GM18499 (cell line): ENCODE results near the gene DOCK9.

Experiments
- ATAC-seq: cut with Tn5 transposase; IDR thresholded peaks from one replicate; pipeline ENCODE4 v1.9.1; 2021; ENCODE audit warnings: moderate number of reproducible peaks; ENCODE audit not compliant: insufficient read depth, unreplicated experiment

DOCK9 gene

DNA sequence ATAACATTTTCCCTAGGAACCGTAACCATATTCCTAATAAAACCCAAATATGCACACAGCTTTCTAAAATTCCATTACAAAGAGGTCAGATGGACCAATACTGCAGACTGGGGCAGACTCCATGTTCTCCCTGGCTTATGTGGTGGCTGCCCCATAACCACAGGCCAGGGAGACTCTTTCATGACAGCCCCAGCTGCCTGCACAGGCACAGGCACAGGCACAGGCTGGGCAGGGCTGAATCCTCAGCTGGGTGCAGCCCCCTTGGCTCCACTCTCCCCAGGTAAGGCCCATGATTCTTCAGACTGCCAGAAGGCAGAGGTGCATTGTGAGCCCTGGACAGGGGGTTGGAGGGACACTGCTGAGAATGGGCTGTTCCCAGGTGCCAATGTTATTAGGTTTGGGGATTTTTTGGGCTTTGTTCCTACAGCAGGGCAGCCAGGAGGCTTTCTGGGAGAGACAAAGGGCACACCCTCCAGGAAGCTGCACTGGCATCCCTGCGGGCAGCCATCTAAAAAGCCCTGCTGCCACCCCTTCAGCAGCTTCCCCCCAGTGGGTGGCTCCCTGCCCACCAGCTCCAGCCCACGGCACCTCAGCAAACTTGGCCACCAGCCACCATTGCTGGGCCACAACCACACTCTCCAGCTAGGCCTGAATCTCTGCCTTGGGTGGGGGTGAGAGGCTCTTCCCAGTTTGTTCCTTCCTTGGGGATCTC lies 20.0 kb downstream of the DOCK9 start:
- no peak for ATAC-seq

DNA sequence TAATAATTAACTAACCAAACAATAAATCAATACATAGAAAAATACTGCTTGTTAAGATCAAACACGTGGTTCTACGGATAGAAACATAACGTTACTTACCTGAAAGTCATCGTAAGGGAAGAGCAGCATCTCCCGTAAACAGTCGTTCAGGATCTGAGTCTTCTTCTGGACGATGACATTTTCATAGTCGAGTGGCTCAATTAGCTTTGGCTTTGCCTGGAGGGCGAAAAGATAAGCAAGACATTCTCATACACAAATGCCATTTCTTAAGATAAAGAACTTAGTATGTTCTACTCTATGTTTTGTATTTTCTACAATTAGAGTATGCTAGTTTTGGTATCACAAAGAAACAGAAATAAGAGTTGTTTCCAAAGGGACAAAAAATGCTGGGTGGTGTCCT lies 22.5 kb downstream of the DOCK9 start:
- no peak for ATAC-seq

DNA sequence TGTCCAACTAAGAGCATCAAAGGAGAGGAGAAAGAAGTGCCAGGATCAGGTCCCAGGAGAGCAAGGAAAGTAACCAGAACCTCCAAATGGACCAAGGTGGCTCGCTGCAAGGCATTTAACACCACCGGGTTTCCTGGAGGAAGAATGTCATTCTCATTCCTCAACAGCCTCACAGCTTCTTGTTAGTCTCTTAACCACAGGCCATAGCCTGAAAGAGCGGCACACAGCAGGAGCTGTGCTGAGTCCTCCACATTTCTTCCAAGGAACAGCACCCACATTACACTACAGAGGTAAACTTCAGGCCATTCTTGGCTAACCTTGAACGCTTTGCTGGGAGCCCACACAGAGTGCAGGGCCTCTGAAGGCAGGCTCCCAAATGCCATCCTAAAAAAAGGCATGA lies 23.6 kb downstream of the DOCK9 start:
- no peak for ATAC-seq

DNA sequence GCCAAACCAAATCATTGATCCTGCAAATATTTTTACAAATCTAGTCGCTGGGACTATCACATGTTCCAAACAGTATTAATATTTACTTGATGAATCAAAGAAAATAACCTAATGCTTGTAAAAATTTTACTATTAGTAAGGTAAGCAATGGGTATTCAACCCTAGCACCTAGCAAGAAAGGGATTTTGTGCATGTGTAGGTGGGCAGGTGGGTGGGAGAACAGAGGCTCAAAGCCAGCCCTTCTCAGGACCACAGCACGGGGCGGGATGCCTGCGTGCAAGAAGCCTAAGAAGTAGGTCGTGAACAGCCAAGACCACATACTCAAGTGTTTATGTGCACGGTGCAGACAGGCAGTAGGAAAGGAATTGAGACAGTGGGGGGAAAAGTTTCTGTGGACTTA lies 26.6 kb downstream of the DOCK9 start:
- ATAC-seq, result no peak

DNA sequence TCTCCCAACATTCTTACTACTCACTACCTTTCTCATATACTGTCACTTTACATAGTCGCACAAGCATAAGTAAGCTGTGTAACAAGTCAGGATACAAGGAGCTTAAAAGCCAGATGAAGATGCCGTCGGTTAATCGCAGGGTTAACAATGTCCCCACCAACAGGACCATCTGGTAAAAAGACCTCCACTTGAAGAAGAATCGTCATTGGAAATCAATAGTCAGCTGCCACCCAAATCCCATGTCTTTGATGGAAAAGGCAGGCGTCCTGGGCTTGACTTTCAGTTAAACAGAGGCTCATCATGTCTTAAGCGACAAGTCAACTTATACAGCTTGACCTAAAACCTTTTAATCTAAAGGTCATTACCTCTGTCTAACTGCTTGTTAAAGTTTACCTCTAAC lies 27.2 kb downstream of the DOCK9 start:
- no peak for ATAC-seq

DNA sequence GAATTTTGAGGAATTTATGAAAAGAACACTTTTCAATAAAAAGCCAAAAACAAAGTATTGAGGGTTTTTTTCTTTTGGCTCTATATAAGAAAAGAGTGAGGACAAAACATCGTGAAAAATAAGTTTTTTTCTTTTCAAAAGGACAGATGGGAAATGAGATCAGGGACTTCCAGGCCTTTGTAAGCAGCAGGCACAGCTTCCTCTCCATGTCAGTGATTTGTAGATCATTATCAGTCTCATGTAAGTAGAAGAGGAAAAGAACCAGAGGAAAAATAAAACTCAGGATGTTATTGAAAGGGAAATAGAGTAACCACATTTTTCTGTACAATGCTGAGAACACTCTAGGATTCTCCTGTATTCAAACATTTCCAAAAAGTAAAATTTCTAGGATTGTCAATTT lies 29.9 kb downstream of the DOCK9 start:
- no peak for ATAC-seq

DNA sequence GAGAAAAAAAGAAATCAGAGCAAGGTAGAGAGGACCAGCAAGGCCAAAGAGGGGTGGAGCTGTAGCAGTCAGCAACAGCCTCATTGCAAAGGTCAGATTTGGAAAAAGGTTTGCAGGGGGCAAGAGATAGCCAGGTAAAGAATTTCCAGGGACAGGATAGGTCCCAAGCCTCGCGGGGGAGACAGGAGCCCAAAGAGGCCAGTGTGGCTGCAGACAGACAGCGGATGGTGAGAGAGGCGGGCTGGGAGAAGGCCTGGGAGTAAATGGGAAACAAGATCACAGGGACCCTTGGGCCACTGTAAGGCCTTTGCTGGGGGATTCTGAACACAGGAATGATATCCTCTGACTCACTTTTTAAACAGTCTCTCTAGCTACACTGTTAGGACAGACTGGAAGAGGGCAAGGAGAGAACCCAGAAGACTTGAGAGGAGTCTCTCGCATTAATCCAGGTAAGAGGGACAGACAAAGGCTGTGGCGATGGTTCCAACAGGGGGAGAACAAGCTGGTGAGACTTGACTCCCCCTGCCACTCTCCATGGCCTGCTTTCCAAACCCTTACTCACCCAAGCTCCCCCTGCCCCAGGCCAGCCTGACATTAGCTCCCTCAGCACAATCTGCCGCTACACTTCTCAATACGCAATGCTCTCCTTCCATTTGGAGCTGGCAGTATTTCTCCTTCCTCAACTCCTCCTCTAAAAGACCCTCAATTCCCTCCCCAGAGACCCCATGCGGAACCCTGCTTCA lies 31.8 kb downstream of the DOCK9 start:
- ATAC-seq, result no peak

DNA sequence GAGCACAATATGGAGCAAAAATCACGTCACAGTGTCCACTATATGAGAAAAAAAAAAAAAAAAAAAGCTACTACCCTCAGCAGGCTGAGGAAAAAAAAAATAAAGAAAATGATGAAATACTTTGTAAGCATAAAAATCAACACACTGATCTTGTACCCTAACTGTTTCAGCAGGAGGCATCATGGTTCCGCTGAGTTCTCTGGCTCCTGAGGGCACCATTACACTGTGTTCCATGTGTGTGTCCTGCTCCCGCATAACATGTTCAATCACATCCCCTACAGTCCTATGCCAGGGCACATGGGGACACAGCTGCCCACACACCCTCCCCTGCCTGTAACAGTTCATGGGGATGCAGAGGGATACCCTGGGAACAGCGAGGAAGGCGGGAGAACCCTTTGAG lies 33.5 kb downstream of the DOCK9 start:
- no peak for ATAC-seq

DNA sequence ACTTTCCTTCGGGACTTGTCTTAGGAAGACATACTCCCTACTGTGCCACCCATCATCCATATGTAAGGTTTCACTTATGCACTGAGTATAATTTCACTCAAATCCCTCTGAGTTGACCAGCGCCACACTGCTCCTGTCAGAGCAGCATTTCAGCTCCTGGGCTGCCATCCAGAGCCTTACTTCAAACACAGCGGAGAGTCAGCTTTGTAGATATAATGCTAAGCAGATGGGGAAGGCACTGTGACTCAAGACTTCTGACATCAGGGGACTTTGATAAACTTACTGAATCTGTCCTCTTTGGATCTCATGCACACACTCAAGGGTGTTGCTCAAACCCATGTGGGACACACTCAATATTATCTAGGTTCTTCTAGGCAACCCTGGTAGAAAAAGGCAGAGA lies 34.9 kb downstream of the DOCK9 start:
- ATAC-seq, result no peak

DNA sequence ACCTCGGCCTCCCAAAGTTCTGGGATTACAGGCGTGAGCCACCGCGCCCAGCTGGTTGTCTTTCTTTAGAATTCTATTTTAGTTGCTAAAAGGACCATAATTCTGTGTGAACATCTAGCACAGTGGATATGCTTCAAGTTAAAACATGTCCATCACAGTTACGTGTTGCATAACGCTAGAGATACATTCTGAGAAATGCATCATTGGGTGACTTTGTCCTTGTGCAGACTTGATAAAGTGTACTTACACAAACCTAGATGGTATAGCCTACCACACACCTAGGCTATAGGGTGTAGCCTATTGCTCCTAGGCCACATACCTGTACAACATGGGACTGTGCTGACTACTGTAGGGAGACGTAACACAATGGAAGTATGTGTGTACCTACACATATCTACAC lies 35.4 kb downstream of the DOCK9 start:
- ATAC-seq, result no peak

DNA sequence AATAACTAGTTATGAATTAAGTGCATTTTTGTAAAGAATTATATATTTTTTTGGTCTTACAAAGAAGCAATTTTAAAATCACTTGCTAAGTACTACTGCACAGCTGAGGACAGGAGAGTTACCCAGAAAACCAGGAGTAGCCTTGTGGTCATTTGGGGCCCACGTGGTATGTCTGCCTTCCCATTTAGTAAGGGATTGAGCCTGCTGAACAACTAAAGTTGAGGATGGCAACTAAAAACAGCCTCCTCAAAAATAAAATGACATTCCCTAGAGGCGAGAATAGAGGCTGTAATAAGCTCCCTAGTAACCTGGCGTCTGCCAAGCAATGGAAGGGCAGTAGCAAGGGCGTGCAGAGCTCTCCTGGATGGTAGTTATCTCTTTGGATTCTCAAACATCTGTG lies 36.3 kb downstream of the DOCK9 start:
- no peak for ATAC-seq

DNA sequence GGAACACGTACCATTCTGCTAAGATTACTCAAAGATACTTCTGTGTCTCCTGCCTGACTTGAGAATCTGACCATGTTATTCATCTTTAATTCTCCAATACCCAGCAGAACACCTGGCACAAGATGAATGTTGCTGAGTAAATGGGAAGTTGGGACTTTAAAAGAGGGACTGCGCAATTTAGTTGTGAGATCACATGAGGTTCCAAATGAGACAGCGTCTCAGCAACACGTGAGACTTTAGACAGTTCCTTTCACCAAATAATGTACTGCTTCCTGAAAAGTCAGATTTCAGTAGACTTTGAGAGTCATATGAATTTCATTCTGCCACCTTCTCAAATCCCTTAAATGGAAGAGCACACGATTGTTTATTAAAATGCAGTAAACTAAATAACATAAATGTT lies 36.7 kb downstream of the DOCK9 start:
- no peak for ATAC-seq

DNA sequence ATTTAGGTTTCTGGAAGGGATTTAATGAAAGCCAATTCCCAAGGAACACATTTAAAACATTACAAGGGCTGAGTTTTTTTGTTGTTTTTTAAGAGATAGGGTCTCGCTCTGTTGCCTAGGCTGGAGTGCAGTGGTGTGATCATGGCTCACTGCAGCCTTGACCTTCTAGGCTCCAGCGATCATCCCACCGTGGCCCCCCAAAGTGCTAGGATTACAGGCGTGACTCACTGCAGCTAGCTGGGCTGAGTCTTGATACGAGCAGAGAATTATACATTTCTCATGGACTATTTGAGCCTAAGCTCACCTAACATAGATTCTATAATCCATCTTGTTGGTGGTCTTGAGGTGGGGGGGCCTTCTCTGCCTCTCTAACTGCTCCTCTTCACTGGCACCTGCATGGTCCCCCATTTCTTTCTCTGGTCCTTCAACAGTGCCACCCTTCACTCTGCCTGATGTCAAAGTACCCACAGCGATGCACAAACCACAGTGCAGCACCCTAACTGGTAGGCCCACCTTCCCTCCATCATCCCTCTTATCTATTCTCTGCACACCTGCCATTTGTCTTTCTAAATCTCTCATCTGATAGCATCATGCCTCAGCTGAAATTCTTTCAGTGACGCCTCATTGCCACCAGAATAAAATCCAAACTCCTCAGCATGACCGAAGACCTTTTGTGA lies 37.4 kb downstream of the DOCK9 start:
- no peak for ATAC-seq

DNA sequence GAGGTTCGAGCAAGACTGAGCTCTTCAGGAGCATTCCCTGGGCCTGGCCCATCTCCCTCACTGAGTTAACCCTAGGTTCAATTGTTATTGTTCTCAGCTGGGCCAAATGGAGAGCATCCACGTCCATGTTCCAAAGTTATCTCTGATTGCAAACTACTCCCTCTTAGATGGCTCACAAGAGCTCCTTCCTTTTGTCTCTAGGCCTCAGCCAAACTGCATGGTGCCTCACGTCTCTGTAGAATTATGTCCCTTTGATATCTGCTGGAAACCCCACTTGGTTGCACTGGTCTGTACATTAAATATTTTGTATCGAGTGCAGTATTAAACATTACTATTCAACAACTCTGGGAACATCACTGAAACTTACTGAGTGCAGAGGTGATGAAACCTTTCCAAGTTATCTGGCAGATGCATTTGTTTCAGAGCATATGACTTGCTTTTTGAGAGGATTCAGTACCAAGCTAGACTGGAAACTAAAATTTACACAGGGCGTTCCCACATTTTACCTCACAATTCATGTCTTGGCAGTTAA lies 38.1 kb downstream of the DOCK9 start:
- no peak for ATAC-seq

DNA sequence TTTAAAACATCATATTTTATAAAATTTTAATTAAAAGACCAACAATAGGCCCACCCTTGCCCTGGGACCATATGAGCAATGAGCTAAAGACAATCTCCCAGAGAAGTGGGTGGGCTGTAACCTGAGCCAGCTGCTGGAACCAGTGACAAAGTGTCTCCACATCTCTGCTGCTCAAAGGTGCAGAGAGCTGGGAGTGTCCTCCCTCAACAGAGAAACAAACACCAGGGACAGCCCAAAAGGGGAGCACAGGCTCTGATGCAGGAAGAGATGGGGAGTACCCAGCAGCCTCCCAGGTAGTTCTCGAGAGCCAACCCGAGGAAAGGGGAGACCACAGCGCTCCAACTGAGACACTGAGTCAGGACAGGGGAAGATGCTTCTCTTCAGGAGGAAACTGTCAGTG lies 39.1 kb downstream of the DOCK9 start:
- no peak for ATAC-seq

DNA sequence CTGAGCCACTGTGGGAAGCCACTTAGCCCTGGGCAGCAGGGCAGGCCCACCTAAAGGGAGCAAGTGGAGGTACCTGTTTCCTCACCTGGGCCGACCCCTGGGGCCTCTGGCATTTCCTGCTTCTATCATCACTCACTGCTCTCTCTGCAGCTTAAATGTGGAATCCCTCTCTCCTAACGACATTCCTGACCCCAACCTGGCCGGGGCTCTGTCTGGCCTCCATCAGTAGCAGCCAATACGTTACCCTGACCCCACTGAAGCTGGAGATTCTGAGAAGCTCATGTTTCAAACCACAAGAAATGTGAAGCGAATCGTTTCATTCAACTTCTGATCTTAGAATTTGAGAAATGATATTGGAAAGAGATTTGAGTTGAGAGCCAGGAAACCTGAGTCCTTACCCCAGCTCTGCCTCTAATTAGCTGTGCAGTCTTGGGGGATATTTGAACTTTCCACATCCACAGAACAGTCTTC lies 39.9 kb downstream of the DOCK9 start:
- ATAC-seq, result no peak

DNA sequence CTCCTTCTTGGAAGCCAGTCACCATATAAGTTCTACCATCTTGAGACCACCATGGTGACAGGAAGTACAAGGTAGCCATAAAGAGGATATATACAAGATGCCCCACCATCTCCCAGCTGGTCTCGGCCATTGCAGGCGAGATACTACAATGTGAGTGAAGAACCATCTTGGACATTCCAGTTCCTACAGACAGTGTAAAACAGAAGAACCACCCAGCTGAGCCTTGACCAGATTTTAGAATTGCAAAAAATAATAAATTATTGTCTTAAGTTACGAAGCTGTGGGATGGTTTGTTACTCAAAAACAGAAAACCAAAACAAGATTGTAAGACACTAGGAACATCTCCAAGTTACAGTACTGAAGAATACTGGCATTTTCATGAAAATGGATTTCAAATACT lies 43.6 kb downstream of the DOCK9 start:
- ATAC-seq, result no peak

DNA sequence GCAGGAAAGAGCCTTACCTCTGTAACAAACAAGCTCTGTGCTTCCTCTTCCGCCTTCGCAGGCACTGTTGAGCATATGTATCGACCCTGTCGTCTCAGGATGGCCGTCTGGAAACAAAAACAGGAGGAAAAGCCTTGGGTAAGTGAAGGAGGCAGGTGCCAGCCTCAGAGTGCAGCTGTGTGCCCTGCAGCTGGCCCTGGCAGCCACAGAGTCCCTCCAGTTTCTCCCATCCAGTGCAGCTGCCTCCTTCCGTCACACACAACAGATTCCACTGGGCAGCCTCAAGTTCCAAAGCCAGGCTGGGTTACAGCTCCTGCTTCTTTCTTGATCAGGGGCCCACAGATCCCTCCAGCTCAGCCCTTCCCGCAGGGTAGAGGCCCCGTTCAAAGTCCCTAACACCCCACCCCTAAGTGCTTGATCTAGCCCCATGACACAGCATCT lies 47.7 kb downstream of the DOCK9 start:
- no peak for ATAC-seq

DNA sequence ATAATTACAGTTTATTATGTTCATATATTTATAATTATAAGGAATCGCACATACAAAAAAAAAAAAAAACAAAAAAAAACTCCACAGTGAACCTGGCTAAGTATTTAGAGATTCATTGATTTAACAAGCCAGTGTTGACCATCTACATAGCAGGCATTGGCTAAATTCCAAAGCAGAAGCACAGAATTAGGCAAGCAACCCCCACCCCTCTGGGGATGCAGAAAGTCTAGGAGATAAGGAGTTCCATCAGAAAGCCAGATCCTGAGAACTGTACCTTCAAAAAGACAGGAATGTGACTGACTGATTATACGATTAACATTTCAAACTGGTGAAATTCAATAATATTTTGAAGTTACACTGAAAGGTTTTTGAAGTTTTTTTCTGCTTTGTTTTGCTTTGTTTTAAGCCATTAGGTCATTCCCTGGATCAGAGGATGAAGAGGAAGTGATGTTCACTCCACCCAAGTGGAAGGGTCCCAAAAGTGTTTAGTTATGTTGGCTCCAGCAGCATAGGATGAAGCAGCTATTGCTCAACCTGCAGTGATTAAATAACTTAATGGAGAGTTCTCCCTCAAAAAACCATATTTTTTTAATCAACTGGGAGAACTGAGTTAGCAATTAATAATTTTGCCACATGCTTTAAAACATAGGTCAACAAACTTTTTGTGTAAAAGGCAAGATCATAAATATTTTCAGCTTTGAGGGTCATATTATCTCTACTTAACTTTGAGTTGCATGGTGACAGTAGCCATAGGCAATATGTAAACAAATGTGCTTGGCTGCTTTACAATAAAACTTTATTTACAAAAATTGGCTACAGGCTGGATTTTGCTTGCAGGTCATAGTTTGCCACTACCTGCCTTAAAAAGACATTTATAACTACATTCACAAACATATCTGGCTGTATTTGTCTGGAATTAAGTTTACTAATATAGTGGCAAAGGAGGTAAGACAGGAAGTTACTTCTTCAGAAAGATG lies 49.6 kb downstream of the DOCK9 start:
- ATAC-seq, result no peak

DNA sequence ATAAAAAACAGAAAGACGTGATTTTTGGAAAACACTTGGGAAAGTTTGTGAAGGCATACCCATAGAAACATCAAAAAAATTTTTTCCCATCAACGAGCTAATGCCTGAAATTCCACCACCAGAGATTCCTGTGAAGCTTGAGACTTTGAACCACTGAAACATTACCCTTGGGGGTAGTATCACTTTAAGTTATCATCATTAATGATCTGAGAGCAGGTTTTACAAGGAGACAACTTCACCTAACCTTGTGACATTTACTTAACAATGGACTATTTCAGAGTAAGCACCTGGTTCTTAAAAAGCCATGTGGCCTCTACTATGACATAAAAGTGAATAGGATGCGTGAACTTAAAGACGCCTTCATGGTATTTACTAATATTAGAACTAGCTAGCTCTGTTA lies 51.9 kb downstream of the DOCK9 start:
- no peak for ATAC-seq
